IMR-90 (cell line): ENCODE measurements around the gene RNF212B.

Experiments
- BHLHE40 ChIP-seq: fragments of 150-350 bp; IDR thresholded peaks from 2 replicates; pipeline ENCODE4 v1.6.1; 2016; ENCODE audit warnings: mild to moderate bottlenecking, low read depth, low read length
- CHD1 ChIP-seq: IDR thresholded peaks from 2 replicates; pipeline ENCODE4 v1.6.1; 2012; ENCODE audit warnings: low read depth, low read length, improper control_type of control experiment
- MXI1 ChIP-seq: IDR thresholded peaks from 2 replicates; pipeline ENCODE4 v1.6.1; 2012; ENCODE audit warnings: low read depth, mild to moderate bottlenecking, low read length, moderate library complexity, borderline replicate concordance
- POLR2A ChIP-seq: IDR thresholded peaks from 2 replicates; pipeline ENCODE4 v1.6.1; 2012; ENCODE audit warnings: mild to moderate bottlenecking, low read depth, low read length
- RAD21 ChIP-seq: IDR thresholded peaks from 2 replicates; pipeline ENCODE4 v1.6.1; 2012; ENCODE audit warnings: low read length, improper control_type of control experiment
- RFX5 ChIP-seq: IDR thresholded peaks from 2 replicates; pipeline ENCODE4 v1.8.0; 2012; ENCODE audit warnings: low read depth, mild to moderate bottlenecking, low read length, moderate library complexity
- SMC3 ChIP-seq: fragments of 150-350 bp; IDR thresholded peaks from 2 replicates; pipeline ENCODE4 v1.6.1; 2016; ENCODE audit warnings: low read depth, mild to moderate bottlenecking, antibody characterized with exemption, low read length, moderate library complexity
- TF ChIP-seq, protein P1 (sequence below): conservative IDR thresholded peaks from 2 replicates; pipeline ENCODE4 v1.5.1; 2012; ENCODE audit warnings: mild to moderate bottlenecking, low read depth, low read length, improper control_type of control experiment
- TF ChIP-seq, protein P2 (sequence below): fragments of 150-350 bp; IDR thresholded peaks from 2 replicates; pipeline ENCODE4 v1.6.1; 2017; ENCODE audit warnings: mild to moderate bottlenecking, antibody characterized with exemption, low read length, low read depth
- TF ChIP-seq, protein P3 (sequence below): fragments of 150-350 bp; IDR thresholded peaks from 2 replicates; pipeline ENCODE4 v1.6.1; 2016; ENCODE audit warnings: low read depth, mild to moderate bottlenecking, low read length, moderate library complexity, borderline replicate concordance

DNA sequence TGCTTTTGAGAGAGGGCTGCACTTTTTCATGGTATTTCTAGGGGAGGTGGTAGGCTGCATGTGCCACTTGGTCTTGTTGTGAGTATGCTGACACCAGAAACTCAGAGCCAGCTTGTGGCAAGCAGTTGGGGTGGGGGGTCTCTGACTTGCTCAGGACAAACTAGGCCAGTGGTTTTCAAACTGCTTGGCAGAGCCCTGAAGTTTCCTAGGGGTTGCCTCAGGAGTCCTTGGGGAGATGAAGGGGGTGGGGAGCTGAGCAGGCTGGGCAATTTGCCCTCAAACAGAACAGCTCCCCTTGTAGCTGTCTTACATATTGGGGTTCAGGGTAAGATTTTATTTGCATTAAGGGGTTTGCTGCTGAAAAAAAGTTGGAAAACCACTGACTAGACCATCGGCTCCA lies 72.8 kb downstream of the RNF212B start:
- TF ChIP-seq, protein P1, sequence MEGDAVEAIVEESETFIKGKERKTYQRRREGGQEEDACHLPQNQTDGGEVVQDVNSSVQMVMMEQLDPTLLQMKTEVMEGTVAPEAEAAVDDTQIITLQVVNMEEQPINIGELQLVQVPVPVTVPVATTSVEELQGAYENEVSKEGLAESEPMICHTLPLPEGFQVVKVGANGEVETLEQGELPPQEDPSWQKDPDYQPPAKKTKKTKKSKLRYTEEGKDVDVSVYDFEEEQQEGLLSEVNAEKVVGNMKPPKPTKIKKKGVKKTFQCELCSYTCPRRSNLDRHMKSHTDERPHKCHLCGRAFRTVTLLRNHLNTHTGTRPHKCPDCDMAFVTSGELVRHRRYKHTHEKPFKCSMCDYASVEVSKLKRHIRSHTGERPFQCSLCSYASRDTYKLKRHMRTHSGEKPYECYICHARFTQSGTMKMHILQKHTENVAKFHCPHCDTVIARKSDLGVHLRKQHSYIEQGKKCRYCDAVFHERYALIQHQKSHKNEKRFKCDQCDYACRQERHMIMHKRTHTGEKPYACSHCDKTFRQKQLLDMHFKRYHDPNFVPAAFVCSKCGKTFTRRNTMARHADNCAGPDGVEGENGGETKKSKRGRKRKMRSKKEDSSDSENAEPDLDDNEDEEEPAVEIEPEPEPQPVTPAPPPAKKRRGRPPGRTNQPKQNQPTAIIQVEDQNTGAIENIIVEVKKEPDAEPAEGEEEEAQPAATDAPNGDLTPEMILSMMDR, result no peak
- TF ChIP-seq, protein P2, sequence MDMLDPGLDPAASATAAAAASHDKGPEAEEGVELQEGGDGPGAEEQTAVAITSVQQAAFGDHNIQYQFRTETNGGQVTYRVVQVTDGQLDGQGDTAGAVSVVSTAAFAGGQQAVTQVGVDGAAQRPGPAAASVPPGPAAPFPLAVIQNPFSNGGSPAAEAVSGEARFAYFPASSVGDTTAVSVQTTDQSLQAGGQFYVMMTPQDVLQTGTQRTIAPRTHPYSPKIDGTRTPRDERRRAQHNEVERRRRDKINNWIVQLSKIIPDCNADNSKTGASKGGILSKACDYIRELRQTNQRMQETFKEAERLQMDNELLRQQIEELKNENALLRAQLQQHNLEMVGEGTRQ, result no peak
- no peak for TF ChIP-seq POLR2A
- no peak for TF ChIP-seq RAD21
- no peak for TF ChIP-seq CHD1
- TF ChIP-seq RFX5, result no peak
- TF ChIP-seq SMC3, result no peak
- TF ChIP-seq, protein P3, sequence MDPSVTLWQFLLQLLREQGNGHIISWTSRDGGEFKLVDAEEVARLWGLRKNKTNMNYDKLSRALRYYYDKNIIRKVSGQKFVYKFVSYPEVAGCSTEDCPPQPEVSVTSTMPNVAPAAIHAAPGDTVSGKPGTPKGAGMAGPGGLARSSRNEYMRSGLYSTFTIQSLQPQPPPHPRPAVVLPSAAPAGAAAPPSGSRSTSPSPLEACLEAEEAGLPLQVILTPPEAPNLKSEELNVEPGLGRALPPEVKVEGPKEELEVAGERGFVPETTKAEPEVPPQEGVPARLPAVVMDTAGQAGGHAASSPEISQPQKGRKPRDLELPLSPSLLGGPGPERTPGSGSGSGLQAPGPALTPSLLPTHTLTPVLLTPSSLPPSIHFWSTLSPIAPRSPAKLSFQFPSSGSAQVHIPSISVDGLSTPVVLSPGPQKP, result no peak
- TF ChIP-seq BHLHE40, result no peak
- TF ChIP-seq MXI1, result no peak
